Lower leg skin (tissue), 3 donors: Measurements from ENCODE around the gene LMNA.

Experiments used
- CTCF ChIP-seq, 3 donors: fragments of 450-650 bp; IDR thresholded peaks; one replicate each; pipeline ENCODE4 v1.5.1; 2016; ENCODE audit warnings: antibody characterized with exemption in 3 of 3, mild to moderate bottlenecking in 3 of 3, moderate library complexity in 2 of 3
- POLR2A ChIP-seq, 2 donors: fragments of 450-650 bp; IDR thresholded peaks; one replicate each; pipeline ENCODE4 v1.6.1; 2016 to 2017; ENCODE audit warnings: antibody characterized with exemption in 2 of 2, mild to moderate bottlenecking in 1 of 2, moderate library complexity in 1 of 2

GRCh38 chr1:156117414-156118176 lies 3.1 kb downstream of the LMNA start:
- no peak for TF ChIP-seq CTCF (IDR thresholded peaks at IDR 0.05)
- TF ChIP-seq POLR2A (IDR thresholded peaks at IDR 0.05): no peak
